ENCODE data around the gene DMAC1.

- TF ChIP-seq CTCF (conservative IDR thresholded peaks at IDR 0.05 in 1 of 2, IDR thresholded peaks at IDR 0.05 in 1 of 2; ENCODE audit: extremely low read depth in 1 of 2, insufficient read depth in 1 of 2, low read depth in 1 of 2, low read length in 2 of 2) = no peak
- no peak for TF ChIP-seq EZH2 (IDR thresholded peaks at IDR 0.05; ENCODE audit: borderline replicate concordance, low read length)
Observed at GRCh38 chr9:7790022-7790818, 9.4 kb downstream of the DMAC1 start.
